DMS53 treated with DMSO at 0.1 percent for 48 hours (cell line): ENCODE results near the gene JAZF1.

ENCODE experiments used
- DNase-seq: peaks from one replicate; lab custom pipeline; 2025; ENCODE audit not compliant: unreplicated experiment; lab: John Stamatoyannopoulos, UW

JAZF1 gene

GRCh38 chr7:27950123-27950522, 230.5 kb downstream of the JAZF1 start:
- no peak for DNase-seq

GRCh38 chr7:27948861-27949260, 231.7 kb downstream of the JAZF1 start:
- DNase-seq = no peak

- no peak for DNase-seq
Measured at GRCh38 chr7:27947586-27948278, 232.9 kb downstream of the JAZF1 start.

- no peak for DNase-seq
Measured at GRCh38 chr7:27946351-27946750, 234.2 kb downstream of the JAZF1 start.

- DNase-seq = no peak
Measured at GRCh38 chr7:27945058-27945795, 235.4 kb downstream of the JAZF1 start.

GRCh38 chr7:27944643-27945042, 236.0 kb downstream of the JAZF1 start:
- no peak for DNase-seq

- DNase-seq = no peak
Measured at GRCh38 chr7:27943241-27943640, 237.4 kb downstream of the JAZF1 start.

GRCh38 chr7:27942711-27943110, 237.9 kb downstream of the JAZF1 start:
- no peak for DNase-seq

- DNase-seq = no peak
Measured at GRCh38 chr7:27941522-27941921, 239.1 kb downstream of the JAZF1 start.

GRCh38 chr7:27940341-27940740, 240.3 kb downstream of the JAZF1 start:
- DNase-seq = no peak

GRCh38 chr7:27939893-27940292, 240.7 kb downstream of the JAZF1 start:
- DNase-seq = no peak

GRCh38 chr7:27936768-27937102, 243.9 kb downstream of the JAZF1 start:
- no peak for DNase-seq

- DNase-seq = no peak
Measured at GRCh38 chr7:27936047-27936767, 244.4 kb downstream of the JAZF1 start.

- DNase-seq = no peak
Measured at GRCh38 chr7:27933671-27934565, 246.7 kb downstream of the JAZF1 start.

GRCh38 chr7:27930910-27931476, 249.6 kb downstream of the JAZF1 start:
- no peak for DNase-seq

GRCh38 chr7:27929127-27929526, 251.5 kb downstream of the JAZF1 start:
- DNase-seq = no peak

GRCh38 chr7:27928001-27928400, 252.6 kb downstream of the JAZF1 start:
- no peak for DNase-seq

- no peak for DNase-seq
Measured at GRCh38 chr7:27925573-27926201, 254.9 kb downstream of the JAZF1 start.

- no peak for DNase-seq
Measured at GRCh38 chr7:27923642-27923980, 257.0 kb downstream of the JAZF1 start.

GRCh38 chr7:27922907-27923641, 257.5 kb downstream of the JAZF1 start:
- no peak for DNase-seq
